Measurements from ENCODE around the gene RFTN2. TPM values are rescaled to one million over a fixed set of nuclear protein-coding genes. Genes with fewer than 3 reads are reported as not detected.

The RFTN2 gene
- total and polyA plus RNA-seq, 9 of the 15 experiments (the other 6 are each of a cell fraction or from before 2014, with no cell fraction given) = 0.01 to 0.11 (median 0.04) TPM; not detected in 6

GRCh38 chr2:197705121-197705911, 29.9 kb upstream of the RFTN2 start, which contains the start of gene MARS2 (continued):
- peak; percentile 97 for TF ChIP-seq NKRF (IDR thresholded peaks at IDR 0.05; ENCODE audit: borderline replicate concordance)
- 0 out of 4 replicates have a peak, but pooled peaks of 1 of the 2 experiments have one; percentile 22 for TF ChIP-seq FOXA3 (CRISPR knock-in tag; conservative IDR thresholded peaks at IDR 0.05 in 1 of 2, IDR thresholded peaks at IDR 0.05 in 1 of 2)

GRCh38 chr2:197704434-197705120, 29.2 kb upstream of the RFTN2 start:
- TSS peak; percentile 95 for BruUV-seq (replicated peaks)
- Histone ChIP-seq H3K9ac (ENCODE audit: insufficient read depth in 1 of 2, low read depth in 2 of 2, low read length in 2 of 2) (peak overlapping the region; percentile 72 to 86), H3K9me1 (ENCODE audit: control insufficient read depth, insufficient read depth, low read length) (no peaks in the 10 kb centered on the region), H3K4me2 (ENCODE audit: insufficient read depth, low read length) (peak overlapping the region; percentile 71), H3K4me3 (peak overlapping the region; percentile 28), H3K36me3 (ENCODE audit: control insufficient read depth, insufficient read depth, low read length) (peaks cover 20% of the 10 kb centered on the region), H4K20me1 (replicated peaks; ENCODE audit: control insufficient read depth, insufficient read depth, low read length) (peaks cover 14% of the 10 kb centered on the region), H2AFZ (ENCODE audit: low read depth, low read length) (peak overlapping the region; percentile 96), H3K9me3 (replicated peaks; ENCODE audit: control insufficient read depth, insufficient read depth, low read depth, low read length) (no peaks in the 10 kb centered on the region), H3K27ac (ENCODE audit: extremely low read depth, low read depth, low read length) (peak overlapping the region; percentile 72), H3K79me2 (ENCODE audit: control insufficient read depth, insufficient read depth, low read length) (peaks cover 42% of the 10 kb centered on the region), H3K27me3 (ENCODE audit: control insufficient read depth in 2 of 2, insufficient read depth in 2 of 2, low read length in 2 of 2) (no peaks in the 10 kb centered on the region), H3K4me1 (replicated peaks in 1 of 2; ENCODE audit: control insufficient read depth in 2 of 2, insufficient read depth in 2 of 2, low read length in 2 of 2) (peaks cover 5 to 9% of the 10 kb centered on the region in 2 experiments; a peak in 4 of 5 replicates)
- DNase-seq (ENCODE audit: extremely low read depth in 1 of 4, low spot score in 3 of 4) (peak in 1 of 4 experiments; percentile 9), FAIRE-seq (peak; percentile 42), ATAC-seq (peak; percentile 40)
- 4% methylated on average over 5 of the region's 5 CpGs for WGBS (ENCODE audit: insufficient coverage, low coverage, missing lambda C conversion rate)
- intact Hi-C loops (cut with micrococcal nuclease) = loop anchor here (5.0 to 10.0 kb wide), 4 partner anchors 207 to 430 kb away; partner anchors contain the start of gene HSPD1
- POLR2A ChIA-PET = interaction anchor here (0.6 to 0.9 kb wide), 4 partner anchors 9 to 1187 kb away, joined by 3 to 4 read pairs (median 3); no protein-coding TSS in a partner anchor
- in situ Hi-C loops (cut with MboI) = no loop called here
- CTCF ChIA-PET (ENCODE audit: low intra/inter-chr PET ratio) = interaction anchor here (0.6 kb wide), 1 partner anchor 73 kb away, joined by 3 read pairs; no protein-coding TSS in a partner anchor
- 0 out of 2 replicates have a peak, but pooled peaks have one; percentile 17 for TF ChIP-seq EP400 (IDR thresholded peaks at IDR 0.05)
- TF ChIP-seq MECOM (CRISPR knock-in tag; IDR thresholded peaks at IDR 0.05) = 0 out of 2 replicates have a peak, but pooled peaks have one; percentile 11
- TF ChIP-seq PHF8 (IDR thresholded peaks at IDR 0.05; ENCODE audit: borderline replicate concordance, low read length) = peak; percentile 69
- TF ChIP-seq SMARCA4 (IDR thresholded peaks at IDR 0.05) = 0 out of 2 replicates have a peak, but pooled peaks have one; percentile 18
- no peak for TF ChIP-seq USF2 (CRISPR knock-in tag; IDR thresholded peaks at IDR 0.05)
- TF ChIP-seq PRDM10 (IDR thresholded peaks at IDR 0.05; ENCODE audit: partially characterized antibody) = peak; percentile 23
- peak; percentile 73; the same call in 1 of the 2 replicates for TF ChIP-seq L3MBTL2 (IDR thresholded peaks at IDR 0.05)
- peak; percentile 74 for TF ChIP-seq NFRKB (IDR thresholded peaks at IDR 0.05; ENCODE audit: low read depth)

Data from K562 (cell line).